Calu3 (cell line): ENCODE data around the gene TRIM46. TPM values are rescaled to one million over a fixed set of nuclear protein-coding genes. Genes with fewer than 3 reads are reported as not detected.
A peak's percentile ranks its signal among the peaks of the same experiment; 100 is the strongest.

Experiments
- BruUV-seq: library from RNA; stranded (reverse); fragments of 400-500 nt; replicated peaks from 2 replicates; lab custom pipeline; 2021; lab: Mats Ljungman, UMichigan
- CTCF ChIA-PET: fragments of 300-600 bp; sonication (Branson Sonifier 250); formaldehyde crosslinking; loops from one replicate; lab custom pipeline; 2022; ENCODE audit warnings: antibody characterized with exemption; lab: Charles Lee
- DNase-seq: peaks from one replicate; pipeline ENCODE4 v3.0.0; 2022
- H3K27ac Mint-ChIP-seq: one replicate; pipeline ENCODE4 v1.8.0; 2022; ENCODE audit warnings: mixed read lengths; ENCODE audit not compliant: unreplicated experiment
- H3K27me3 Mint-ChIP-seq: one replicate; pipeline ENCODE4 v1.8.0; 2022; ENCODE audit warnings: mixed read lengths; ENCODE audit not compliant: unreplicated experiment
- H3K36me3 Mint-ChIP-seq: one replicate; pipeline ENCODE4 v1.8.0; 2022; ENCODE audit warnings: mild to moderate bottlenecking, moderate library complexity, mixed read lengths; ENCODE audit not compliant: insufficient read depth, unreplicated experiment
- H3K4me1 Mint-ChIP-seq: one replicate; pipeline ENCODE4 v1.8.0; 2022; ENCODE audit warnings: mild to moderate bottlenecking, low read depth, mixed read lengths; ENCODE audit not compliant: unreplicated experiment
- H3K4me3 Mint-ChIP-seq: one replicate; pipeline ENCODE4 v1.8.0; 2022; ENCODE audit warnings: mild to moderate bottlenecking, low read depth, moderate library complexity, mixed read lengths; ENCODE audit not compliant: unreplicated experiment
- H3K9me3 Mint-ChIP-seq: one replicate; pipeline ENCODE4 v1.8.0; 2022; ENCODE audit warnings: low read depth, mixed read lengths; ENCODE audit not compliant: unreplicated experiment
- intact Hi-C: fragments of 100-400 bp; cut with micrococcal nuclease; formaldehyde crosslinking; loops from one replicate; pipeline ENCODE4 v1.10.0; 2022; ENCODE audit not compliant: unreplicated experiment
- total RNA-seq: library from RNA; stranded (reverse); gene quantifications from 2 replicates; pipeline ENCODE4 v1.2.3, GENCODE V29; 2022
- TF ChIP-seq, protein P1 (sequence below): fragments of 200-600 bp; IDR thresholded peaks from one replicate; pipeline ENCODE4 v1.8.0; 2022; ENCODE audit warnings: antibody characterized with exemption; ENCODE audit not compliant: unreplicated experiment

The TRIM46 gene
- total RNA-seq, 1 experiment from 2014 or later, result 1.1 TPM

- H3K27ac Mint-ChIP-seq, result no peak overlapping the region
- H3K9me3 Mint-ChIP-seq, result no peaks in the 10 kb centered on the region
- no TSS peak for BruUV-seq
- peaks cover 56% of the 10 kb centered on the region for H3K27me3 Mint-ChIP-seq
- TF ChIP-seq, protein P1, sequence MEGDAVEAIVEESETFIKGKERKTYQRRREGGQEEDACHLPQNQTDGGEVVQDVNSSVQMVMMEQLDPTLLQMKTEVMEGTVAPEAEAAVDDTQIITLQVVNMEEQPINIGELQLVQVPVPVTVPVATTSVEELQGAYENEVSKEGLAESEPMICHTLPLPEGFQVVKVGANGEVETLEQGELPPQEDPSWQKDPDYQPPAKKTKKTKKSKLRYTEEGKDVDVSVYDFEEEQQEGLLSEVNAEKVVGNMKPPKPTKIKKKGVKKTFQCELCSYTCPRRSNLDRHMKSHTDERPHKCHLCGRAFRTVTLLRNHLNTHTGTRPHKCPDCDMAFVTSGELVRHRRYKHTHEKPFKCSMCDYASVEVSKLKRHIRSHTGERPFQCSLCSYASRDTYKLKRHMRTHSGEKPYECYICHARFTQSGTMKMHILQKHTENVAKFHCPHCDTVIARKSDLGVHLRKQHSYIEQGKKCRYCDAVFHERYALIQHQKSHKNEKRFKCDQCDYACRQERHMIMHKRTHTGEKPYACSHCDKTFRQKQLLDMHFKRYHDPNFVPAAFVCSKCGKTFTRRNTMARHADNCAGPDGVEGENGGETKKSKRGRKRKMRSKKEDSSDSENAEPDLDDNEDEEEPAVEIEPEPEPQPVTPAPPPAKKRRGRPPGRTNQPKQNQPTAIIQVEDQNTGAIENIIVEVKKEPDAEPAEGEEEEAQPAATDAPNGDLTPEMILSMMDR, result no peak
- peaks cover 23% of the 10 kb centered on the region for H3K36me3 Mint-ChIP-seq
- intact Hi-C loops, result no loop called here
- DNase-seq, result no peak
- CTCF ChIA-PET, result interaction anchor here (2.4 kb wide), 1 partner anchor 10 kb away, joined by 11 read pairs; no protein-coding TSS in a partner anchor
- H3K4me1 Mint-ChIP-seq, result peaks cover 37% of the 10 kb centered on the region
- no peak overlapping the region for H3K4me3 Mint-ChIP-seq
Observed at GRCh38 chr1:155183775-155184221, 10.1 kb downstream of the TRIM46 start.

DNA sequence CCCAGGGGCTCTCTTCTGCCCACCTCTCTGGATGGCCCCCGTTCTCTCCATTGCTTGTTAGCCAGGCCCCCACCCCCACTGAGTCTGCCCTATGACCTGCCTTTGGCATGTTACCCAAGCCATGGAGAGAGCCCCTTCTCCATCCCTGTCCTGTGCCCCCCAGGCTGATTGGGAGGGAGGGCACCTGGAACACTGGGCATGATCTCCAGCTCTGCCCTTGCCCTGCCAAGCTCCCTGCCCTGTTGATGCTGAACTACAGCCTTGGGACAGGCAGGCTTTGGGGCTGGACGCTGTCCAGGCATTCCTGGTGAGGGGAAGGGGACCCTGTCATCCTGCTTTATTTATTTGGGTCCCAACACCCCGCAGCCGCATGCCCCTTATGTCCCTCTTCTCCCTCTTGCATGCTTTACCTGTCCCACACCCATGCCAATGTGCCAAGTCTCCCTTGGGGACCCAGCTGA is 10.7 kb downstream of the TRIM46 start:
- no peak overlapping the region for H3K27ac Mint-ChIP-seq
- peaks cover 57% of the 10 kb centered on the region for H3K27me3 Mint-ChIP-seq
- H3K4me1 Mint-ChIP-seq, result peaks cover 37% of the 10 kb centered on the region
- H3K4me3 Mint-ChIP-seq, result no peak overlapping the region
- TF ChIP-seq, protein P1, result no peak
- peaks cover 23% of the 10 kb centered on the region for H3K36me3 Mint-ChIP-seq
- intact Hi-C loops, result no loop called here
- CTCF ChIA-PET, result interaction anchor here (2.4 to 3.3 kb wide), 2 partner anchors 10 to 11 kb away, joined by 11 to 19 read pairs; partner anchors contain the start of genes KRTCAP2 and TRIM46
- H3K9me3 Mint-ChIP-seq, result no peaks in the 10 kb centered on the region
- no TSS peak for BruUV-seq
- no peak for DNase-seq

- peaks cover 57% of the 10 kb centered on the region for H3K27me3 Mint-ChIP-seq
- H3K9me3 Mint-ChIP-seq, result no peaks in the 10 kb centered on the region
- DNase-seq, result peak; percentile 58
- no peak overlapping the region for H3K27ac Mint-ChIP-seq
- H3K4me3 Mint-ChIP-seq, result no peak overlapping the region
- CTCF ChIA-PET, result interaction anchor here (0.7 to 3.3 kb wide), 4 partner anchors 8 to 64 kb away, joined by 3 to 19 read pairs (median 8); partner anchors contain the start of genes KRTCAP2 and TRIM46
- intact Hi-C loops, result no loop called here
- H3K36me3 Mint-ChIP-seq, result peaks cover 23% of the 10 kb centered on the region
- H3K4me1 Mint-ChIP-seq, result peaks cover 37% of the 10 kb centered on the region
- BruUV-seq, result no TSS peak
- TF ChIP-seq, protein P1, result no peak
Observed at GRCh38 chr1:155184835-155185782, 11.5 kb downstream of the TRIM46 start.

GRCh38 chr1:155185783-155186066 is 12.1 kb downstream of the TRIM46 start:
- no peak overlapping the region for H3K4me3 Mint-ChIP-seq
- no peak for DNase-seq
- no peak overlapping the region for H3K27ac Mint-ChIP-seq
- TF ChIP-seq, protein P1, result no peak
- peaks cover 57% of the 10 kb centered on the region for H3K27me3 Mint-ChIP-seq
- CTCF ChIA-PET, result interaction anchor here (0.7 to 3.3 kb wide), 4 partner anchors 8 to 65 kb away, joined by 3 to 19 read pairs (median 8); partner anchors contain the start of genes KRTCAP2 and TRIM46
- no TSS peak for BruUV-seq
- peaks cover 37% of the 10 kb centered on the region for H3K4me1 Mint-ChIP-seq
- H3K9me3 Mint-ChIP-seq, result no peaks in the 10 kb centered on the region
- H3K36me3 Mint-ChIP-seq, result peaks cover 23% of the 10 kb centered on the region
- intact Hi-C loops, result no loop called here
